RWPE2 (cell line): ENCODE data around the gene MAGEB2.

Experiments
- ATAC-seq: fragments of 200-7000 bp; cut with Tn5 transposase; 3 replicates; pipeline ENCODE4 v1.9.1; 2021; ENCODE audit warnings: low read depth
- DNase-seq: peaks from one replicate; pipeline ENCODE4 v3.0.0-alpha.2; 2020; ENCODE audit warnings: low spot score
- H3K27ac ChIP-seq: fragments of 450-650 bp; 2 replicates; pipeline ENCODE4 v1.5.1; 2017; ENCODE audit warnings: mild to moderate bottlenecking; ENCODE audit not compliant: poor library complexity, severe bottlenecking
- H3K27me3 ChIP-seq: fragments of 250-450 bp; sonication (Bioruptor Pico); 2 replicates; pipeline ENCODE4 v1.5.1; 2021; ENCODE audit warnings: mild to moderate bottlenecking, moderate library complexity; ENCODE audit not compliant: insufficient read depth, poor library complexity, severe bottlenecking
- H3K36me3 ChIP-seq: fragments of 250-450 bp; sonication (Bioruptor Pico); 2 replicates; pipeline ENCODE4 v1.5.1; 2020; ENCODE audit warnings: low read depth, mild to moderate bottlenecking, moderate library complexity
- H3K4me1 ChIP-seq: fragments of 250-450 bp; sonication (Bioruptor Pico); 2 replicates; pipeline ENCODE4 v1.5.1; 2021; ENCODE audit warnings: mild to moderate bottlenecking, moderate library complexity; ENCODE audit not compliant: insufficient read depth, poor library complexity, severe bottlenecking
- H3K4me3 ChIP-seq: fragments of 250-450 bp; sonication (Bioruptor Pico); 2 replicates; pipeline ENCODE4 v1.5.1; 2021; ENCODE audit warnings: mild to moderate bottlenecking, moderate library complexity; ENCODE audit not compliant: severe bottlenecking
- H3K9me3 ChIP-seq: fragments of 250-450 bp; sonication (Bioruptor Pico); 2 replicates; pipeline ENCODE4 v1.5.1; 2021; ENCODE audit warnings: mild to moderate bottlenecking, moderate library complexity; ENCODE audit not compliant: severe bottlenecking
- TF ChIP-seq, protein P1 (sequence below): fragments of 450-650 bp; IDR thresholded peaks from one replicate; pipeline ENCODE4 v1.5.1; 2017; ENCODE audit warnings: mild to moderate bottlenecking, moderate library complexity; ENCODE audit not compliant: poor library complexity, severe bottlenecking

The MAGEB2 gene

DNA sequence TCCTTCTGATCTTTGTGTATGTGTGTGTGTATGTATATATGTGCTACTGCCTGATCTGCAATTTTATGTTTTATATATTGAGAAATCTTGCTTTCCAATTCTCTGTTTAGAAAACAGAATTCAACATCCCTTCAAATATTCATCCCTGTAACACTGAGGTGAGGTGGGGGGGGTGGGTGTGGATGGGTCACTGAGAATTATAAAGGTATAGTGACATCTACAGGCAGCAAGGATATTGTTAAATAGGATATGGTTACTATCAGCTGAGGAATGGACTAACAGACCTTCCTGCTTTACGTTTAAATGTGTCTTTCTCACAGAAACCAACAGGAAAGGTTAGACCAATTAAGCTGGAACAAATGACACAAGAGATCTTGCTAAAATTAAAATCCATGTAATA, 19.0 kb upstream of the MAGEB2 start:
- Histone ChIP-seq H3K27ac (no peak overlapping the region), H3K4me1 (no peaks in the 10 kb centered on the region), H3K27me3 (no peaks in the 10 kb centered on the region), H3K36me3 (no peaks in the 10 kb centered on the region), H3K4me3 (no peak overlapping the region), H3K9me3 (no peaks in the 10 kb centered on the region)
- TF ChIP-seq, protein P1, sequence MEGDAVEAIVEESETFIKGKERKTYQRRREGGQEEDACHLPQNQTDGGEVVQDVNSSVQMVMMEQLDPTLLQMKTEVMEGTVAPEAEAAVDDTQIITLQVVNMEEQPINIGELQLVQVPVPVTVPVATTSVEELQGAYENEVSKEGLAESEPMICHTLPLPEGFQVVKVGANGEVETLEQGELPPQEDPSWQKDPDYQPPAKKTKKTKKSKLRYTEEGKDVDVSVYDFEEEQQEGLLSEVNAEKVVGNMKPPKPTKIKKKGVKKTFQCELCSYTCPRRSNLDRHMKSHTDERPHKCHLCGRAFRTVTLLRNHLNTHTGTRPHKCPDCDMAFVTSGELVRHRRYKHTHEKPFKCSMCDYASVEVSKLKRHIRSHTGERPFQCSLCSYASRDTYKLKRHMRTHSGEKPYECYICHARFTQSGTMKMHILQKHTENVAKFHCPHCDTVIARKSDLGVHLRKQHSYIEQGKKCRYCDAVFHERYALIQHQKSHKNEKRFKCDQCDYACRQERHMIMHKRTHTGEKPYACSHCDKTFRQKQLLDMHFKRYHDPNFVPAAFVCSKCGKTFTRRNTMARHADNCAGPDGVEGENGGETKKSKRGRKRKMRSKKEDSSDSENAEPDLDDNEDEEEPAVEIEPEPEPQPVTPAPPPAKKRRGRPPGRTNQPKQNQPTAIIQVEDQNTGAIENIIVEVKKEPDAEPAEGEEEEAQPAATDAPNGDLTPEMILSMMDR, result peak; percentile 27
- no peak for DNase-seq
- no peak for ATAC-seq

DNA sequence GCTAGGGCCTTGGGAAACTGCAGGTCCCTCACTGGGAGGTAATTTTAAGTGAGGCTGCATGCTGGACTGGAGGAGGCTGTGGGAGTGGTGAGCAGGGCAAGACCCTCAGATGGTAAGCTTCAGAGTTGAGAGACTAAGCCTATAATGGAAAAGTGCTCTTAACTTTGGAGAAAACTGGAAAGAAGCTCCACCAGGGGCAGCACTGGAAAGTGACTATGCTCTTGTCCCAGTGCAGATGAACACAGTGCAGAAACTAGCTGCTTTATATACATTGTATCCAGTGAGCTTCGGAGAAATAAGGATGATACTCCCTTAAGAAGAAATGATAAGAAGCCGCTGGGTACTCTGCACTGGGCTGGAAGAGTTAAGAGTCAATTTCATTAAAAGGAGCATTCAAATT, 3.2 kb upstream of the MAGEB2 start:
- Histone ChIP-seq H3K27me3 (no peaks in the 10 kb centered on the region), H3K4me1 (no peaks in the 10 kb centered on the region), H3K4me3 (no peak overlapping the region), H3K9me3 (no peaks in the 10 kb centered on the region), H3K36me3 (no peaks in the 10 kb centered on the region), H3K27ac (no peak overlapping the region)
- no peak for ATAC-seq
- TF ChIP-seq, protein P1, result no peak
- DNase-seq, result no peak

- Histone ChIP-seq H3K9me3 (no peaks in the 10 kb centered on the region), H3K36me3 (no peaks in the 10 kb centered on the region), H3K4me1 (no peaks in the 10 kb centered on the region), H3K27me3 (no peaks in the 10 kb centered on the region), H3K27ac (no peak overlapping the region), H3K4me3 (no peak overlapping the region)
- TF ChIP-seq, protein P1, result no peak
- ATAC-seq (no peak), DNase-seq (no peak)
Measured at GRCh38 chrX:30217465-30217864, 2.1 kb downstream of the MAGEB2 start.

GRCh38 chrX:30219372-30219771, 4.0 kb downstream of the MAGEB2 start:
- TF ChIP-seq, protein P1, result no peak
- no peak overlapping the region for H3K27ac ChIP-seq
- H3K9me3 ChIP-seq, result no peaks in the 10 kb centered on the region
- DNase-seq, result no peak
- H3K4me3 ChIP-seq, result no peak overlapping the region
- H3K27me3 ChIP-seq, result no peaks in the 10 kb centered on the region
- H3K4me1 ChIP-seq, result no peaks in the 10 kb centered on the region
- ATAC-seq, result no peak
- H3K36me3 ChIP-seq, result no peaks in the 10 kb centered on the region

DNA sequence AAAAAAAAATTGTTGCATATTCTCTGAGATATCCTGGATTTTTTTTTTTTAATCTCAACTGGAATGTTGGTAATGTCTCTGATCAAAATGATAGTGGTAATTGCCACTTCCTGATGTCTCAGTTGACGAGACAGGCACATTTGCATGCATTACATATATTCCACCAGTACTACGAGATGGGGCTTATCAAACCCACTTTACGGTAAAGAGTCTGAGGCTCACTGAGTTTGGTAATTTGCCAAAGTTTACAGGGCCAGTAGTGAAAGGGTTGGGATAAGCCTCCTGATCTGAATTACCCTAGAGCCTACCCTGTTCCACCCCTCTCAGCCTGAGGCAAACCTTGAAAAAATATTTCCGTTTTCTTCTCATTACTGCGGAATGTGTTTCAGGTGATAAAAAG, 5.3 kb downstream of the MAGEB2 start:
- Histone ChIP-seq H3K27ac (no peak overlapping the region), H3K4me3 (no peak overlapping the region), H3K4me1 (no peaks in the 10 kb centered on the region), H3K9me3 (no peaks in the 10 kb centered on the region), H3K36me3 (no peaks in the 10 kb centered on the region), H3K27me3 (no peaks in the 10 kb centered on the region)
- TF ChIP-seq, protein P1, result no peak
- no peak for ATAC-seq
- DNase-seq, result no peak
